GM12873 (cell line): ENCODE data around the gene PFDN1.

ENCODE experiments used
- CTCF ChIP-seq: IDR thresholded peaks from 2 replicates; pipeline ENCODE4 v1.5.1; 2012; ENCODE audit warnings: low read depth, mild to moderate bottlenecking, moderate library complexity, low read length, control low read depth; ENCODE audit not compliant: insufficient read depth; ENCODE audit errors: missing control alignments

PFDN1 gene

GRCh38 chr5:140338908-140339307, 36.0 kb upstream of the PFDN1 start:
- no peak for TF ChIP-seq CTCF

- TF ChIP-seq CTCF = no peak
Measured at GRCh38 chr5:140338336-140338735, 35.4 kb upstream of the PFDN1 start.

GRCh38 chr5:140337880-140338279, 35.0 kb upstream of the PFDN1 start:
- TF ChIP-seq CTCF = no peak

- TF ChIP-seq CTCF = no peak
Measured at GRCh38 chr5:140336388-140336787, 33.5 kb upstream of the PFDN1 start.

GRCh38 chr5:140331638-140332037, 28.7 kb upstream of the PFDN1 start:
- TF ChIP-seq CTCF = no peak

- no peak for TF ChIP-seq CTCF
Measured at GRCh38 chr5:140329739-140330481, 27.0 kb upstream of the PFDN1 start.

GRCh38 chr5:140328036-140328764, 25.3 kb upstream of the PFDN1 start:
- no peak for TF ChIP-seq CTCF
